PC-9 (cell line): Measurements from ENCODE around the gene ALG6. TPM values are rescaled to one million over a fixed set of nuclear protein-coding genes. Genes with fewer than 3 reads are reported as not detected.

Source experiments
- BruUV-seq: library from RNA; stranded (reverse); fragments of 400-500 nt; replicated peaks from 2 replicates; lab custom pipeline; 2021; lab: Mats Ljungman, UMichigan
- CTCF ChIA-PET: fragments of 300-600 bp; sonication (Branson Sonifier 250); formaldehyde crosslinking; loops from one replicate; lab custom pipeline; 2022; ENCODE audit warnings: antibody characterized with exemption; lab: Charles Lee
- POLR2A ChIA-PET: fragments of 300-600 bp; sonication (Branson Sonifier 250); formaldehyde crosslinking; loops from one replicate; lab custom pipeline; 2022; ENCODE audit warnings: antibody characterized with exemption; ENCODE audit not compliant: unreplicated experiment; lab: Charles Lee
- DNase-seq, 2 experiments: peaks; one replicate each; pipeline versions ENCODE4 v3.0.0 to v3.0.0-alpha.2; 2015 to 2022; ENCODE audit warnings: mixed read lengths in 1 of 2
- H2AFZ ChIP-seq: fragments of 200-600 bp; sonication (generic); 2 replicates; pipeline ENCODE4 v1.8.1; 2017; ENCODE audit warnings: antibody characterized with exemption
- H3F3A ChIP-seq: fragments of 200-600 bp; sonication (generic); 2 replicates; pipeline ENCODE4 v1.8.1; 2017; ENCODE audit warnings: antibody characterized with exemption, mild to moderate bottlenecking, low read depth; ENCODE audit not compliant: insufficient read depth
- H3K27ac ChIP-seq: fragments of 200-600 bp; sonication (generic); 2 replicates; pipeline ENCODE4 v1.6.1; 2016; ENCODE audit warnings: mixed run types
- H3K27me3 ChIP-seq: fragments of 200-600 bp; sonication (generic); 2 replicates; pipeline ENCODE4 v1.6.1; 2016; ENCODE audit warnings: low read depth, mixed run types; ENCODE audit not compliant: insufficient read depth
- H3K36me3 ChIP-seq: fragments of 200-600 bp; sonication (generic); 2 replicates; pipeline ENCODE4 v1.6.1; 2016; ENCODE audit warnings: low read depth, mixed run types
- H3K4me1 ChIP-seq: fragments of 200-600 bp; sonication (generic); replicated peaks from 2 replicates; pipeline ENCODE4 v1.6.1; 2016; ENCODE audit warnings: mixed run types; ENCODE audit not compliant: insufficient read depth
- H3K4me2 ChIP-seq: fragments of 200-600 bp; sonication (generic); 2 replicates; pipeline ENCODE4 v1.6.1; 2017; ENCODE audit warnings: mixed run types
- H3K4me3 ChIP-seq: fragments of 200-600 bp; sonication (generic); 2 replicates; pipeline ENCODE4 v1.6.1; 2016; ENCODE audit warnings: mixed run types
- H3K79me2 ChIP-seq: fragments of 200-600 bp; sonication (generic); 2 replicates; pipeline ENCODE4 v1.6.1; 2017; ENCODE audit warnings: low read depth, mixed run types
- H3K9me2 ChIP-seq: fragments of 200-600 bp; sonication (generic); 2 replicates; pipeline ENCODE4 v1.8.1; 2017; ENCODE audit warnings: mild to moderate bottlenecking; ENCODE audit not compliant: insufficient read depth
- H3K9me3 ChIP-seq: fragments of 200-600 bp; sonication (generic); 2 replicates; pipeline ENCODE4 v1.8.1; 2016; ENCODE audit warnings: low read depth; ENCODE audit not compliant: insufficient read depth
- H4K20me1 ChIP-seq: fragments of 200-600 bp; sonication (generic); 2 replicates; pipeline ENCODE4 v1.8.1; 2017; ENCODE audit not compliant: insufficient read depth
- EZH2 ChIP-seq: fragments of 200-600 bp; sonication (generic); IDR thresholded peaks from 2 replicates; pipeline ENCODE4 v1.8.0; 2017; ENCODE audit warnings: antibody characterized with exemption, low read depth
- intact Hi-C: fragments of 100-400 bp; cut with micrococcal nuclease; formaldehyde crosslinking; loops from one replicate; pipeline ENCODE4 v1.10.0; 2022; ENCODE audit not compliant: unreplicated experiment
- total RNA-seq: library from RNA; stranded (reverse); gene quantifications from 2 replicates; pipeline ENCODE4 v1.2.3, GENCODE V29; 2021
- TF ChIP-seq, protein P1 (sequence below): fragments of 200-600 bp; sonication (generic); conservative IDR thresholded peaks from 2 replicates; pipeline ENCODE4 v1.6.1; 2017; ENCODE audit warnings: mixed run types, antibody characterized with exemption, mild to moderate bottlenecking, moderate library complexity

The ALG6 gene
- total RNA-seq, 1 experiment from 2014 or later: 14.7 TPM

DNA sequence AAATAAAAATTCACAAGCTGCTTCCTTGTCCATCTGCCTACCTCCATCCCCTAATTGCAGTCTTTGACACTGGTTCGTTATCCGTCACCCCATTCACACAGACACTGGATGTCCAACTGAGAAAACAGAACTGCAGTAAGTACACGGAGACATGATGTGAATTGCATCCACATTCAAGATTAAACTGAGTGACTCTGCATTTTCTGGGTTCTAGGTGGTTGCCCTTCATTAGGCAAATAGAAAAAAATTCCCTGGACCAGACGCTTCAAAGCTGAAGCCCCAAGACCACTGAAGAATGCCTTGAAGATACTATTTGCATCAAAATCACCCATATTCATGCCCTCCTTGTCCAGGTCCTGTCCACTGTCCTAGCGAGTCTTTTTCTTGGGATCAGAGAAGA, 7.9 kb upstream of the ALG6 start:
- no peaks in the 10 kb centered on the region for H3F3A ChIP-seq
- no peak overlapping the region for H3K27ac ChIP-seq
- no peak overlapping the region for H3K4me2 ChIP-seq
- no peak overlapping the region for H3K4me3 ChIP-seq
- intact Hi-C loops: no loop called here
- TF ChIP-seq EZH2: no peak
- TF ChIP-seq, protein P1, sequence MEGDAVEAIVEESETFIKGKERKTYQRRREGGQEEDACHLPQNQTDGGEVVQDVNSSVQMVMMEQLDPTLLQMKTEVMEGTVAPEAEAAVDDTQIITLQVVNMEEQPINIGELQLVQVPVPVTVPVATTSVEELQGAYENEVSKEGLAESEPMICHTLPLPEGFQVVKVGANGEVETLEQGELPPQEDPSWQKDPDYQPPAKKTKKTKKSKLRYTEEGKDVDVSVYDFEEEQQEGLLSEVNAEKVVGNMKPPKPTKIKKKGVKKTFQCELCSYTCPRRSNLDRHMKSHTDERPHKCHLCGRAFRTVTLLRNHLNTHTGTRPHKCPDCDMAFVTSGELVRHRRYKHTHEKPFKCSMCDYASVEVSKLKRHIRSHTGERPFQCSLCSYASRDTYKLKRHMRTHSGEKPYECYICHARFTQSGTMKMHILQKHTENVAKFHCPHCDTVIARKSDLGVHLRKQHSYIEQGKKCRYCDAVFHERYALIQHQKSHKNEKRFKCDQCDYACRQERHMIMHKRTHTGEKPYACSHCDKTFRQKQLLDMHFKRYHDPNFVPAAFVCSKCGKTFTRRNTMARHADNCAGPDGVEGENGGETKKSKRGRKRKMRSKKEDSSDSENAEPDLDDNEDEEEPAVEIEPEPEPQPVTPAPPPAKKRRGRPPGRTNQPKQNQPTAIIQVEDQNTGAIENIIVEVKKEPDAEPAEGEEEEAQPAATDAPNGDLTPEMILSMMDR: no peak
- no peaks in the 10 kb centered on the region for H4K20me1 ChIP-seq
- DNase-seq: no peak
- peaks cover 4% of the 10 kb centered on the region; the same call in 1 of the 2 replicates for H3K27me3 ChIP-seq
- H3K36me3 ChIP-seq: no peaks in the 10 kb centered on the region
- H3K4me1 ChIP-seq: no peaks in the 10 kb centered on the region
- no peaks in the 10 kb centered on the region for H3K9me2 ChIP-seq
- no peaks in the 10 kb centered on the region for H3K9me3 ChIP-seq
- H2AFZ ChIP-seq: no peak overlapping the region
- ChIA-PET CTCF (no interaction called here), POLR2A (interaction anchor here (0.7 kb wide), 2 partner anchors 35 to 1129 kb away, joined by 3 read pairs; no protein-coding TSS in a partner anchor)
- H3K79me2 ChIP-seq: no peaks in the 10 kb centered on the region
- BruUV-seq: no TSS peak

GRCh38 chr1:63362073-63362472, 5.4 kb upstream of the ALG6 start:
- Histone ChIP-seq H3K79me2 (no peaks in the 10 kb centered on the region), H3K4me2 (no peak overlapping the region), H3K27ac (no peak overlapping the region), H3F3A (peaks cover 12% of the 10 kb centered on the region; the same call in 1 of the 2 replicates), H3K9me2 (no peaks in the 10 kb centered on the region), H2AFZ (no peak overlapping the region), H3K27me3 (no peaks in the 10 kb centered on the region), H3K4me1 (peaks cover 9% of the 10 kb centered on the region), H3K36me3 (no peaks in the 10 kb centered on the region), H3K9me3 (no peaks in the 10 kb centered on the region), H3K4me3 (no peak overlapping the region), H4K20me1 (no peaks in the 10 kb centered on the region)
- intact Hi-C loops: no loop called here
- no TSS peak for BruUV-seq
- ChIA-PET CTCF (no interaction called here), POLR2A (no interaction called here)
- TF ChIP-seq, protein P1: no peak
- TF ChIP-seq EZH2: no peak
- DNase-seq: no peak

DNA sequence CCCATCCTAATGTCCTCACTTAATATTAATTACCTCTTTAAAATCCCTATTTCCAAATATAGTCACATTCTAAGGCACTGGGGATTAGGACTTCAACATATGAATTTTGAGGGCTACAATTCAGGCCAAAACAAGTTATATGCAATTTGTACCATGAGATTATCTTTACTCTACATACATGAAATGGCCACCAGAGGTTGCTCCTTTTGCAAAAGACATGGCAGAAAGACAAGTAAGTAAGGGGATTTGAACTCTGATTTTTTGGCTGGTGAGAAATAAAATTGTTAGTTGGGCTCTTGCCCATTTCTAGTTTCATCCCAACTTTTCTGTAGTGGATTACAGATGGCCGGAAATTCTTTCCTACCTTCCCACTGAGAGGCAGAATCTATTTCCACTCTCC, 4.8 kb upstream of the ALG6 start:
- intact Hi-C loops: no loop called here
- no peak for TF ChIP-seq EZH2
- TF ChIP-seq, protein P1: no peak
- CTCF ChIA-PET: no interaction called here

More for the DNA sequence above, 4.8 kb upstream of the ALG6 start:
- Histone ChIP-seq H3K27ac (no peak overlapping the region), H2AFZ (no peak overlapping the region), H3K4me3 (no peak overlapping the region), H3K36me3 (no peaks in the 10 kb centered on the region), H3K9me2 (no peaks in the 10 kb centered on the region), H3K27me3 (no peaks in the 10 kb centered on the region), H3K79me2 (no peaks in the 10 kb centered on the region), H3K4me2 (no peak overlapping the region), H3K4me1 (peaks cover 9% of the 10 kb centered on the region), H3F3A (peaks cover 13% of the 10 kb centered on the region; the same call in 1 of the 2 replicates), H4K20me1 (no peaks in the 10 kb centered on the region), H3K9me3 (no peaks in the 10 kb centered on the region)
- BruUV-seq: no TSS peak
- no peak for DNase-seq
- POLR2A ChIA-PET: no interaction called here
